GM18507 (cell line): ENCODE data around the gene ZFR2.
"Not testable (repeated sequence)": the region's sequence is repeated elsewhere in the genome, so short reads cannot be mapped to it uniquely, and the experiment has no call there.

ENCODE experiments used
- DNase-seq: peaks from one replicate; pipeline ENCODE4 v3.0.0; 2011; ENCODE audit warnings: low read depth; ENCODE audit not compliant: insufficient read length; ENCODE audit errors: extremely low spot score
- FAIRE-seq: peaks from 2 replicates; lab custom pipeline; 2011; peaks lifted over from hg19 to GRCh38; lab: Jason Lieb, UNC

ZFR2 gene

DNA sequence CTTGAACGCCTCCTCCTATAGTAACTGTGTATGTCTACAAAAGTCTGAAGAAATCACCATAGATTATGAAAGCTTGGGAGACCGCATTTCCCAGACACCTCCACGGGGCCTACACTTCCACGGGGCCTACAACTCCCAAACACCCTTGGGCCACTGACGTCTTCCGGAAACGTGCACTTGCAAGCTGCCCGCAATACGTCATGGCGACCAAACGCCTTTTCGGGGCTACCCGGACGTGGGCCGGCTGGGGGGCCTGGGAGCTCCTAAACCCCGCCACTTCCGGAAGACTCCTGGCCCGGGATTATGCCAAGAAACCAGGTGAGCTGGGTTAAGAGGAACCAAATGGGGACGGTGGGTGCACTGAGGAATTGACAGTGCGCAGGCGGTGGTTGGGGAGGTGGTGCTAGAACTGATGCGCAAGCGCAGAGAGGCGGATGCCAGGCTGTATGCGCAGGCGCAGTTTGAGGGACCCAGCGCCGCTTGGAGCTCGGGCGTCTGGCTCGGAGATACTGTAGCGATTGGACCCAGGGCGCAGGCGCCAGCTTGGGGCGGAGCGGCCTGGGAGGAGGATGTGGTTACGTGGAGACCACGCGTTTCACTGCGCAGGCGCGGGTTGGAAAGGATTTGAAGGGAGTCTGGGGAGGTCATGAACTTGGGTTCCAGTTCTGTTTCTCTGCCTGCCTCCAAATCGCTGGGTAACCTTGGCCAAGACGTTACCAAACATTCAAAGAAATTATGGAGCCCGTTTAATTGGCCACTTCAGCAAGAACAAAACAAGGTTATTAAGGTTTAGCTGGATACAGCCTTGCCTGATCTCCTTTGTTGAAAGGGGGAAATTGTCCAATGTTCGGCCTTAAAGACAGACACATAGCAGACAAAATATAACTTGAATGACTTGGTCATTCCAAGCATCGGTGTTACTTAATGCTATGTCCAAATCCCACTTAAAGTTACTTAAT is 106.1 kb downstream of the ZFR2 start, which contains the start of gene MRPL54:
Gene MRPL54 (plus strand): TSS at position 182 of the 959 bp plus-strand sequence. CDS start 19 bp downstream, at position 201.
- FAIRE-seq = peak; percentile 98
- DNase-seq = peak; percentile 95

DNA sequence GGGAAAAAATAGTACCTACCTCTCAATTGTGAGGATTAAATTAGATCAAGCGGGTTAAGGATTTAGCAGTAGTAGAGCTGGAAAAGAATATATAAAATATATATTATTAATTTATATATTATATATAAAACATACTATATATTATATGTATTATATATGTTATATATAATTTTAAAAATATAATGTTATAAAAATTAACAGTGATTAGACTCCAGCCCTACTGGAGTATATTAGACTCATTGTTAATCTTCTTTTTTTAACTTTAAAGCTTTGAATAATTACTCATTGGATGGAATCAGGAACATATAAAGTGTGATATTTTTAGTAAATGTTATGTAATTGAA is 106.7 kb downstream of the ZFR2 start:
- DNase-seq (no peak), FAIRE-seq (no peak)

DNA sequence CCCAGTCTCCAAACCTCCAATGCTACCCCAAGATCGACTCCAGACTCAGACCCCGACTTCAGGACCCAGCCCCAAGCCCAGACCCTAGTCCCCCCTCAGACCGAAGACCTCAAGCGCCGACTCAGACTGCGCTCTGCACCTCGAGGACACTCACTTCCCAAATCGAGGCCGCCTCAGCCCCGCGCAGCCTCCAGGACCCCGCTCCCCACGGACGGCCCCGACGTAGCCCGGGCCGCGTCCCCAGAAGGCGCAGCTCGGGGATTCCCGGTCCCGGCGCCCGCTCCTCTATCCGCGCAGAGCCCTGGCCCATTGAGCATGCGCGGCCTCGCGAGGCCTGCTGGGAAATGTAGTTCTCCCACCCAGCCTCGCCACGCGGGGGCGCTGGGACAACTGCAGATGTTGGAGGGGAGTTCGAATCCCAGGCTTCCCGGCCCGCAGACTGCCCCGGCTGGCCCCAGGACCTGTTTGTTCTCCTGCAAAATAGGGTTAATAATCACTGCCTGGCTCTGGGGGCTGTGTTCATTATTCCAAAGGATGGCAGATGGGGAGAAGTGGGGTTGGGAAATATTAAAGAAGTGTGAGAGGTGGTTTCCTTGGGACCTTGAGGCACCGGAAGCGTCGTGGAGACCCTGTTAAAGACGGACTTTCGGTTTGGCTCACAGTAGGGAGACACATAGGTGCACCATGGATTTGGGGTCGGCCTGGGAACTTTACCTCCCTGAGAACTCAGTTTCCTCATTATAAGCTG is 107.3 kb downstream of the ZFR2 start, which contains the start of gene APBA3:
Gene APBA3 (minus strand): TSS at position 311 of the 748 bp plus-strand sequence. CDS start 1,428 bp downstream, outside the sequence.
- DNase-seq (peak; percentile 88), FAIRE-seq (peak; percentile 89)

DNA sequence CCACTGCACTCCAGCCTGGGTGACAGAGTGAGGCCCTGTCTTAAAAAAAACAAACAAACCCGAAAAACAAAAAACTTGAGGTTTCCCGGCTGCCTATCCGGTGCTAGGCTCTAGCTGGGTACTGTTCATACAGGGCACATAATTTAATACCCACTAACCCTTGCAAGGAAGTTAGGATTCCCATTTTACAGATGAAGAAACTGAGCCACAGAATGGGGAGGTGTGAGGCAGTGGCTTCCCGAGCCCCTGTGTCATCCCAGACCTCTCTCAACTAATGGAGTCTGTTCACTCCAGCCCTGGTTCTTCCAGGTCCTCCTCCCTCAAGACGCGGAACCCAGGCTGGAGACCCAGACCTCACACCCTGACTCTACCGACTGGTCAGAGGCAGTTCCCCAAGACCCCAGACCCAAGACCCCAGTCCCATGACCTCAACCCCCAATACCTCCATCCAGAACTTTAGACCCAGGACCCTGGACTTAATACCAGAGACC is 107.9 kb downstream of the ZFR2 start:
- FAIRE-seq (no peak), DNase-seq (no peak)

DNA sequence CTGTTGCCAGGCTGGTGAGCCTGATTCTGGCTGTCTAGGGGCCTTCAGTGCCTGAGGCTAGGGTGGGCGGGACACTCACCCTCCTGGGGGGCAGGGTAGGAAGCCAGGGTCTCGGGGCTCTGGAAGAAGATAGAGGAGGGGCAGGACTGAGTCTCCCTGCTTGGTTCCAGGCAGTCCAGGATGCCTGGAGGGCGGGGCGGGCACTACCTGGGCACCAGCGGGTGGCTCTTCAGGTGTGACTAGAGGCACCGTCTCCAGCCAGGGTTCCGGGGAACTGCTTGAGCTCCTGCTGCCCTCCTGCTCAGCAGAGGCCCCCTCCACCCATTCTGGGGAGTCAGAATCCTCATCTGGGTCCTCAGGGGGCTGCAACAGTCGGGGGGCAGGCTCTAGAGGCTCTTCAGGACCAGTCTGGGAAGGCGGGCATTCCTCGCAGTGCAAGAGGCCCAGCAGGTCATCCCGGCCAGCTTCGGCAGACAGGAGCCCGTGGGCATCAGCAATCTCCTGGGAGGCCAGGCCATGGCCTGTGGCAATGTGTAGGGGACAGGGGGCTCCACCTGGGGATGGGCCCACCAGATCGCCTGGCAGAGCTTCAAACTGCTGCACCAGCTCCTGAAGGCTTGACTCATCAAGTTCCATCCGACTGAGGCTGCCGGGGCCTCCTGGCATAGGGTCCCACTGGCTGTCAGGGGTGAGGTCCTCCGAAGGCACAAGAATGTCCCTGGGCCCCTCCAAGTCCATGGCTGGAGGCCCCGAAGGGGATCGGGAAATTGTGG is 109.2 kb downstream of the ZFR2 start:
- FAIRE-seq (no peak), DNase-seq (no peak)

DNA sequence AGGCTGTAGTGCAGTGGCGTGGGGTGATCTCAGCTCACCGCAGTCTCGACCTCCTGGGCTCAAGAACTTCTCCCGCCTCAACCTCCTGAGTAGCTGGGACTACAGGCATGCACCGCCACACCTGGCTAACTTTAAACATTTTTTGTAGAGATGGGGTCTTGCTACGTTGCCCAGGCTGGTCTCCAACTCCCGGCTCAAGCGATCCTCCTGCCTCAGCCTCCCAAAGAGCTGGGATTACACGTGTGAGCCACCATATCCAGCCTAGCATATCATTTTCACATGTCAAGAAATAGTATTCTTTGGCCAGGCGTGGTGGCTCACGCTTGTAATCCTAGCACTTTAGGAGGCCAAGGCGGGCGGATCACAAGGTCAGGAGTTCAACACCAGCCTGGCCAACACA is 110.5 kb downstream of the ZFR2 start:
- not testable (repeated sequence) for DNase-seq, FAIRE-seq

DNA sequence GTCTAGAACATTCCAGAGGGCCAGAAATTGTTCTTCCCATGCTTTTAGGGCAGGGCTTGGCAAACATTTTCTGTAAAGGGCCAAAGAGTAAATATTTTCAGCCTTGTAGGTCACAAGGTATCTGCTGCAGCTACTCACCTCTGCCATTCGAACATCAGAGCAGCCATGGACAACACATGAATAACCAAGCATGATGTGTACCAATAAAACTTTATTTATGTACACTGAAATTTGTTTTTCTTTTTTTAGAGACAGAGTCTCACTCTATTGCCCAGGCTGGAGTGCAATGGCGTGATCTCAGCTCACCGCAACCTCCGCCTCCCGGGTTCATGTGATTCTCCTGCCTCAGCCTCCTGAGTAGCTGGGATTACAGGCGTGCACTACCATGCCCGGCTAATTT is 111.1 kb downstream of the ZFR2 start:
- FAIRE-seq, DNase-seq: not testable (repeated sequence)
